B cell (primary cell): ENCODE results near the gene RFX2. TPM values are rescaled to one million over a fixed set of nuclear protein-coding genes. Genes with fewer than 3 reads are reported as not detected.
A peak's percentile ranks its signal among the peaks of the same experiment; 100 is the strongest.
"Not testable (repeated sequence)": the region's sequence is repeated elsewhere in the genome, so short reads cannot be mapped to it uniquely, and the experiment has no call there.

Source experiments
- ATAC-seq: fragments of 200-7000 bp; cut with Tn5 transposase; one replicate; pipeline ENCODE4 v1.10.0; 2021; ENCODE audit warnings: low read depth, mild to moderate bottlenecking, moderate number of reproducible peaks, moderate library complexity
- CTCF ChIA-PET: fragments of 350-600 bp; sonication (Branson Sonifier 250); formaldehyde crosslinking; loops from one replicate; lab custom pipeline; 2021; ENCODE audit warnings: antibody characterized with exemption, inconsistent platforms; lab: Charles Lee
- POLR2A ChIA-PET: fragments of 350-600 bp; sonication (Branson Sonifier 250); formaldehyde crosslinking; loops from one replicate; lab custom pipeline; 2021; ENCODE audit warnings: antibody characterized with exemption; lab: Charles Lee
- DNase-seq: peaks from one replicate; pipeline ENCODE4 v3.0.0; 2013
- H2AFZ ChIP-seq: 2 replicates; pipeline ENCODE4 v1.6.1; 2012; ENCODE audit warnings: mild to moderate bottlenecking, low read depth, low read length; ENCODE audit not compliant: insufficient read depth, poor library complexity, severe bottlenecking
- H3K27ac ChIP-seq, 2 donors: 1 replicate in 1 of 2; 2 replicates in 1 of 2; pipeline ENCODE4 v1.5.1; 2012 to 2013; ENCODE audit warnings: low read length in 2 of 2, mild to moderate bottlenecking in 2 of 2, moderate library complexity in 1 of 2
- H3K27me3 ChIP-seq, 4 experiments: fragments of 200-600 bp in 1 of 4; sonication (generic) in 1 of 4; replicated peaks in 1 of 4; 1 replicate in 2 of 4; 2 replicates in 2 of 4; pipeline versions ENCODE4 v1.6.1 to v1.7.0; 2013 to 2016; ENCODE audit warnings: low read length in 3 of 4, mild to moderate bottlenecking in 2 of 4, mixed read lengths in 1 of 4, moderate library complexity in 1 of 4; ENCODE audit not compliant: insufficient read depth in 4 of 4, control insufficient read depth in 3 of 4; ENCODE audit errors: control extremely low read depth in 1 of 4
- H3K36me3 ChIP-seq, 2 experiments: replicated peaks in 1 of 2; 1 replicate in 1 of 2; 2 replicates in 1 of 2; pipeline versions ENCODE4 v1.6.1 to v1.7.1; 2013; ENCODE audit warnings: low read length in 1 of 2; ENCODE audit not compliant: insufficient read depth in 2 of 2, control insufficient read depth in 1 of 2; ENCODE audit errors: control extremely low read depth in 1 of 2, extremely low read depth in 1 of 2
- H3K4me1 ChIP-seq, 2 donors: fragments of 200-600 bp in 1 of 2; sonication (generic) in 1 of 2; 1 replicate in 1 of 2; 2 replicates in 1 of 2; pipeline versions ENCODE4 v1.5.1 to v1.6.1; 2013 to 2017; ENCODE audit warnings: low read length in 2 of 2; ENCODE audit not compliant: control insufficient read depth in 2 of 2, insufficient read depth in 2 of 2
- H3K4me2 ChIP-seq: replicated peaks from 2 replicates; pipeline ENCODE3; 2012; ENCODE audit warnings: mild to moderate bottlenecking, low read depth, low read length; ENCODE audit not compliant: poor library complexity, severe bottlenecking
- H3K4me3 ChIP-seq, 5 experiments: fragments of 200-600 bp in 1 of 5; sonication (generic) in 1 of 5; 1 replicate in 3 of 5; 2 replicates in 2 of 5; pipeline versions ENCODE4 v1.5.1 to v1.7.0; 2011 to 2016; ENCODE audit warnings: low read length in 4 of 5, mild to moderate bottlenecking in 4 of 5, low read depth in 2 of 5, control low read depth in 1 of 5, moderate library complexity in 1 of 5; ENCODE audit not compliant: insufficient read depth in 1 of 5; ENCODE audit errors: control extremely low read depth in 1 of 5, extremely low read depth in 1 of 5
- H3K79me2 ChIP-seq: fragments of 200-600 bp; sonication (generic); one replicate; pipeline ENCODE4 v1.6.0; 2016; ENCODE audit warnings: low read length; ENCODE audit not compliant: control insufficient read depth, insufficient read depth
- H3K9ac ChIP-seq: fragments of 200-600 bp; sonication (generic); 2 replicates; pipeline ENCODE4 v1.6.1; 2017; ENCODE audit warnings: mild to moderate bottlenecking, low read length, moderate library complexity
- H3K9me3 ChIP-seq, 3 donors: one replicate each; pipeline versions ENCODE4 v1.6.1 to v1.7.1; 2013; ENCODE audit warnings: low read length in 2 of 3; ENCODE audit not compliant: control insufficient read depth in 2 of 3, insufficient read depth in 1 of 3; ENCODE audit errors: control extremely low read depth in 1 of 3
- H4K20me1 ChIP-seq: 2 replicates; pipeline ENCODE4 v1.6.0; 2012; ENCODE audit warnings: mild to moderate bottlenecking, low read length; ENCODE audit not compliant: insufficient read depth, control insufficient read depth, poor library complexity, severe bottlenecking
- H3K27ac Mint-ChIP-seq: one replicate; pipeline ENCODE4 v1.8.0; 2021; ENCODE audit warnings: mixed read lengths
- H3K27me3 Mint-ChIP-seq: one replicate; pipeline ENCODE4 v1.8.0; 2021; ENCODE audit warnings: mixed read lengths
- H3K4me1 Mint-ChIP-seq: one replicate; pipeline ENCODE4 v1.8.0; 2021; ENCODE audit warnings: mixed read lengths
- H3K4me3 Mint-ChIP-seq: one replicate; pipeline ENCODE4 v1.8.0; 2021; ENCODE audit warnings: mixed read lengths
- H3K9me3 Mint-ChIP-seq: one replicate; pipeline ENCODE4 v1.8.0; 2022; ENCODE audit warnings: mixed read lengths; ENCODE audit not compliant: insufficient read depth
- EZH2 ChIP-seq: IDR thresholded peaks from 2 replicates; pipeline ENCODE4 v1.6.1; 2012; ENCODE audit warnings: borderline replicate concordance, low read depth, mild to moderate bottlenecking, moderate library complexity, low read length; ENCODE audit not compliant: insufficient read depth, poor library complexity, severe bottlenecking
- WGBS: methylation state at CpG from one replicate; pipeline ENCODE4 v1.1.5; 2013; ENCODE audit warnings: missing lambda C conversion rate; ENCODE audit not compliant: insufficient coverage; 5-methylcytosine and 5-hydroxymethylcytosine counted together
- intact Hi-C: fragments of 100-400 bp; cut with micrococcal nuclease; formaldehyde crosslinking; loops from one replicate; pipeline ENCODE4 v1.10.0; 2022
- polyA plus RNA-seq: library from polyadenylated mRNA; depleted of rRNA; stranded (reverse); fragments of >200 nt; gene quantifications from 2 replicates; pipeline ENCODE4 v1.2.3, GENCODE V29; 2012
- total RNA-seq, 2 donors: library from RNA; stranded (reverse); fragments of 120-200 nt in 1 of 2; gene quantifications; 1 replicate in 1 of 2; 2 replicates in 1 of 2; pipeline versions ENCODE4 v1.2.3 to v1.2.4, GENCODE V29; 2013 to 2022
- TF ChIP-seq, protein P1 (sequence below): fragments of 200-600 bp; IDR thresholded peaks from one replicate; pipeline ENCODE4 v1.8.0; 2022; ENCODE audit warnings: antibody characterized with exemption, mild to moderate bottlenecking

Gene RFX2
- total and polyA plus RNA-seq, 2 donors (not counting 1 experiment from before 2014, with no cell fraction given) = 7.1 to 8.6 TPM

DNA sequence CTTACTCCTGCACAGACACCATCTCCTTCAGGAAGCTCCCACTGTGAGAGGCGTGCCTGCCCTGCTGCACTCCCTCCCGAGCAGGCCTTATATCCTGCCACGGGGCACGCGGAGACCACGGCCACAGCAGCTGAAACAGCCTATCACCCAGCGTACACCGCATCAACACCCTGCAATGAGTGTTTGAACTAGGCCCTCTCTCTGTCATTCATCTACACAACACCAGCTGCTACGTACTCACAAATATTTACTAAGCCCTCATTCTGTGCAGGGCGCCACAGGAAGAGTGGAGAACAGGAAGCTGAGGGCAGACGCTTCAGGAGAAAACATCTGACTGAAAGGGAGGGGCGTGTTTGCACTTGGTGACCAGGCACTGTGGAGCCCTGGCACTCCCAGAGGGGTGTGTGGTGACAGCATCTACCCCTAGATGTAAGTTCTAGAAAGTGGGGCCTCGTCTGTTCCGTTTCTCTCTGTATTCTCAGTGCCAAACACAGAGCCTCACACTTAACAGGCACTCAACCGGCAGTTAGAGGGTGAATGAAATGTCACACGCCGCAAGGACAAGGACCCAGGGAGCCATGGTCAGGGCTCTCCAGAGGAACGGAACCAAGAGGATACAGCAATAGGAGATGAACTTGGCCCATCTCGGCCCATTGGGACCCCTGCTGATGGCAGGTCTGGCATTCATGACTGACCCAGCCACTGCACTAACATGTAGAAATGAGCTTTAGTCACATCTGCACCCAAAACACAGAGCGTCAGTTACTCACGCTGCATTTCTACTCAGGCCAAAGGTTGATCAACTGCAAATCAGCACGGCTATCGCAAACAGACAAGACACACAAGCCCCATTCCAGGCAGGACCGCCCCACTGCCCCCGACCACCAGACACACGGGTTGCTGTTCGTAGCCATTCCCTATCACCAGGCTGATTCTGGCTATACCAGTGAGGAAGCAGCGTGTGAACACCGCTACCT is 148.0 kb downstream of the RFX2 start:
- H3K9ac ChIP-seq = peak overlapping the region; percentile 31
- H2AFZ ChIP-seq = no peak overlapping the region
- Mint-ChIP-seq H3K4me1 (peaks cover 74% of the 10 kb centered on the region), H3K27ac (peak overlapping the region; percentile 86), H3K9me3 (no peaks in the 10 kb centered on the region), H3K27me3 (no peaks in the 10 kb centered on the region), H3K4me3 (peak overlapping the region; percentile 82)
- ChIA-PET POLR2A (interaction anchor here (0.6 kb wide), 1 partner anchor 338 kb away, joined by 7 read pairs; no protein-coding TSS in a partner anchor), CTCF (interaction anchor here (1.0 to 1.3 kb wide), 2 partner anchors 10 to 16 kb away, joined by 4 to 6 read pairs; partner anchors contain the start of gene RANBP3)
- H3K27ac ChIP-seq = peak overlapping the region; percentile 17 to 19
- H4K20me1 ChIP-seq = peaks cover 95% of the 10 kb centered on the region
- peak overlapping the region; percentile 61 for H3K4me2 ChIP-seq
- peak; percentile 88 for ATAC-seq
- WGBS = 41% methylated on average over 25 of the region's 29 CpGs
- H3K4me3 ChIP-seq = peak overlapping the region in 3 of 5 experiments; percentile 1 to 19 (median 5)
- no peaks in the 10 kb centered on the region for H3K9me3 ChIP-seq
- H3K79me2 ChIP-seq = peaks cover 100% of the 10 kb centered on the region
- H3K36me3 ChIP-seq = peaks cover 0 to 13% of the 10 kb centered on the region in 2 experiments
- peaks cover 17 to 36% of the 10 kb centered on the region in 2 donors for H3K4me1 ChIP-seq
- peak; percentile 45 for DNase-seq
- TF ChIP-seq EZH2 = no peak
- TF ChIP-seq, protein P1, sequence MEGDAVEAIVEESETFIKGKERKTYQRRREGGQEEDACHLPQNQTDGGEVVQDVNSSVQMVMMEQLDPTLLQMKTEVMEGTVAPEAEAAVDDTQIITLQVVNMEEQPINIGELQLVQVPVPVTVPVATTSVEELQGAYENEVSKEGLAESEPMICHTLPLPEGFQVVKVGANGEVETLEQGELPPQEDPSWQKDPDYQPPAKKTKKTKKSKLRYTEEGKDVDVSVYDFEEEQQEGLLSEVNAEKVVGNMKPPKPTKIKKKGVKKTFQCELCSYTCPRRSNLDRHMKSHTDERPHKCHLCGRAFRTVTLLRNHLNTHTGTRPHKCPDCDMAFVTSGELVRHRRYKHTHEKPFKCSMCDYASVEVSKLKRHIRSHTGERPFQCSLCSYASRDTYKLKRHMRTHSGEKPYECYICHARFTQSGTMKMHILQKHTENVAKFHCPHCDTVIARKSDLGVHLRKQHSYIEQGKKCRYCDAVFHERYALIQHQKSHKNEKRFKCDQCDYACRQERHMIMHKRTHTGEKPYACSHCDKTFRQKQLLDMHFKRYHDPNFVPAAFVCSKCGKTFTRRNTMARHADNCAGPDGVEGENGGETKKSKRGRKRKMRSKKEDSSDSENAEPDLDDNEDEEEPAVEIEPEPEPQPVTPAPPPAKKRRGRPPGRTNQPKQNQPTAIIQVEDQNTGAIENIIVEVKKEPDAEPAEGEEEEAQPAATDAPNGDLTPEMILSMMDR = no peak
- intact Hi-C loops = no loop called here
- H3K27me3 ChIP-seq = no peaks in the 10 kb centered on the region

DNA sequence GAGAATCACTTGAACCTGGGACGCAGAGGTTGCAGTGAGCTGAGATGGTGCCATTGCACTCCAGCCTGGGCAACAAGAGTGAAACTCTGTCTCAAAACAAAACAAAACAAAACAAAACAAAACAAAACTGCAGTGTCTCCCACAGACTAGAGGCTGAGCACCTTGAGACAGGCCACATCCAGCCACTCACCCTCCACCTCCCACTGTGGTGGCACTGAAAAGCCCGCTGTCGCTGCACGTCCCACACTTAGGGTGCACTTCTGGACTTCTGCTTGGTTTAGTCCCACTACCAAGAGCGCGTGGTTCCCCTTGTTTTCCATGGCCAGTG is 148.7 kb downstream of the RFX2 start:
- H3K4me1 ChIP-seq = peaks cover 16 to 35% of the 10 kb centered on the region in 2 donors
- WGBS = 76% methylated on average over 5 of the region's 6 CpGs
- Mint-ChIP-seq H3K4me1 (peaks cover 76% of the 10 kb centered on the region), H3K4me3 (peak overlapping the region; percentile 82), H3K27ac (peak overlapping the region; percentile 86)
- H3K27ac ChIP-seq = peak overlapping the region in 1 of 2 donors; percentile 17
- H3K27me3 Mint-ChIP-seq, ATAC-seq, H3K4me3 ChIP-seq, H3K27me3 ChIP-seq, intact Hi-C loops, H3K9me3 ChIP-seq, H3K9me3 Mint-ChIP-seq, H2AFZ ChIP-seq: not testable (repeated sequence)
- peaks cover 100% of the 10 kb centered on the region for H3K79me2 ChIP-seq
- peaks cover 0 to 16% of the 10 kb centered on the region in 2 experiments for H3K36me3 ChIP-seq
- peak overlapping the region; percentile 61 for H3K4me2 ChIP-seq
- DNase-seq = peak; percentile 24
- POLR2A ChIA-PET = interaction anchor here (0.6 kb wide), 1 partner anchor 337 kb away, joined by 7 read pairs; no protein-coding TSS in a partner anchor
- CTCF ChIA-PET = interaction anchor here (1.0 to 1.3 kb wide), 2 partner anchors 11 to 17 kb away, joined by 4 to 6 read pairs; partner anchors contain the start of gene RANBP3
- H3K9ac ChIP-seq = peak overlapping the region; percentile 31
- peaks cover 95% of the 10 kb centered on the region for H4K20me1 ChIP-seq
